Gastroesophageal sphincter (tissue), 3 donors: ENCODE results near the gene CENPX.

Source experiments
- CTCF ChIP-seq, 4 experiments: fragments of 200-600 bp in 2 of 4; fragments of 450-650 bp in 2 of 4; sonication (generic) in 1 of 4; IDR thresholded peaks; one replicate each; pipeline ENCODE4 v1.5.1; 2017 to 2019; ENCODE audit warnings: antibody characterized with exemption in 4 of 4, mild to moderate bottlenecking in 2 of 4, moderate library complexity in 2 of 4
- POLR2A ChIP-seq, 2 donors: fragments of 450-650 bp; IDR thresholded peaks; one replicate each; pipeline ENCODE4 v1.6.1; 2017; ENCODE audit warnings: antibody characterized with exemption in 2 of 2, mild to moderate bottlenecking in 2 of 2, moderate library complexity in 1 of 2

- TF ChIP-seq POLR2A (IDR thresholded peaks at IDR 0.05) (no peak), CTCF (IDR thresholded peaks at IDR 0.05) (no peak)
Measured at GRCh38 chr17:82070611-82071010, 47.9 kb upstream of the CENPX start.
